NCI-H2107 treated with DMSO at 0.1 percent for 48 hours (cell line): ENCODE measurements around the gene IGFBP4.

Experiments used
- DNase-seq: peaks from one replicate; lab custom pipeline; 2025; ENCODE audit not compliant: unreplicated experiment; lab: John Stamatoyannopoulos, UW

The IGFBP4 gene

GRCh38 chr17:40454613-40454995 lies 11.4 kb downstream of the IGFBP4 start:
- no peak for DNase-seq

- DNase-seq, result no peak
Measured at GRCh38 chr17:40456396-40456951, 13.2 kb downstream of the IGFBP4 start.

GRCh38 chr17:40457369-40457768 lies 14.1 kb downstream of the IGFBP4 start:
- no peak for DNase-seq

- DNase-seq, result no peak
Measured at GRCh38 chr17:40457964-40458791, 14.9 kb downstream of the IGFBP4 start.

- no peak for DNase-seq
Measured at GRCh38 chr17:40458851-40459482, 15.7 kb downstream of the IGFBP4 start.

GRCh38 chr17:40459636-40460603 lies 16.7 kb downstream of the IGFBP4 start:
- DNase-seq, result no peak

- no peak for DNase-seq
Measured at GRCh38 chr17:40460604-40460967, 17.3 kb downstream of the IGFBP4 start.

- no peak for DNase-seq
Measured at GRCh38 chr17:40460968-40461731, 17.9 kb downstream of the IGFBP4 start.

- no peak for DNase-seq
Measured at GRCh38 chr17:40461732-40462342, 18.6 kb downstream of the IGFBP4 start.

GRCh38 chr17:40462343-40463121 lies 19.3 kb downstream of the IGFBP4 start:
- no peak for DNase-seq

GRCh38 chr17:40463122-40463550 lies 19.9 kb downstream of the IGFBP4 start:
- no peak for DNase-seq

GRCh38 chr17:40464392-40464855 lies 21.2 kb downstream of the IGFBP4 start:
- DNase-seq, result no peak

- DNase-seq, result no peak
Measured at GRCh38 chr17:40466298-40466971, 23.2 kb downstream of the IGFBP4 start.

GRCh38 chr17:40467281-40467867 lies 24.1 kb downstream of the IGFBP4 start:
- DNase-seq, result no peak

GRCh38 chr17:40468560-40468959 lies 25.3 kb downstream of the IGFBP4 start:
- no peak for DNase-seq

- no peak for DNase-seq
Measured at GRCh38 chr17:40469805-40470675, 26.8 kb downstream of the IGFBP4 start.
